Measurements from ENCODE around the gene OR5H1.
"Not testable (repeated sequence)": the region's sequence is repeated elsewhere in the genome, so short reads cannot be mapped to it uniquely, and the experiment has no call there.

The OR5H1 gene

DNA sequence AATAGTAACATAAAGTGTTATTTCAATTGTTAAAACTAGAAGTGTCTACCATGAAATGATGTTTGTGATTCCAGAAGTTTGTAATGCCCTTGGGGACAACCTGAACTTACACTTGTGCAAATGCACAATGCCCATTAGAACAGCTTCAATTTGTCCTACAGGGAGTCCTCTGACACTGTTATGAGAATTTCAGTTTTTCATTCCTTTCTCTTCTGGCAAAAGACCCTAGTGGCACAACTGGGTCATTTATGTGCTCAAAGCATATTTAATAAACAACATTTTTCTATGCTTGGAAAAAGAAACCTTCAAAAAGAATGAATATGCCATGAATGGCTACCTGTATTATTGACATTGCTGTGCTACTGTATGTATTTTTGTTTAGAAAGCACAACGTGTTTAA, at the start of gene OR5H1:
Gene OR5H1, plus strand, starts transcription at position 301 of the 400 bp plus-strand sequence. CDS start 1,977 bp downstream, outside the sequence.
- no peak for DNase-seq

DNA sequence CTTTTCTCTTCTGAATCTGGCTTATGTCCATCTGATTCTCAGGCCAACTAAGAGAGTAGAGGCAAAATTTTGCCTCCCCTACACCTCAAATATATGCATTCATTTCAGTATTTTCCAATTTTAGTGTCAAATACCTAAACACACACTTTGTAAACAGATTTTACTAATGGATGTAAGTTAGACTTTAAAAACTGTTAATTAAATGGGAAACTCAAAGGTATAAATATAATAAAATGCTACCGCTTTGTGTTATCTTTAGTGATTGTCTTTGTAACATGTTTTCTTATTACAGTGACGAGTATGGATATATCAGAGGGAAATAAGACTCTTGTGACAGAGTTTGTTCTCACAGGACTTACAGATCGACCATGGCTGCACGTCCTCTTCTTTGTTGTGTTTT, 43.6 kb upstream of the OR5H1 start, which contains the start of gene OR5AC2:
Gene OR5AC2, plus strand, starts transcription at position 301 of the 400 bp plus-strand sequence. Its CDS starts 0 bp downstream, at position 301.
- DNase-seq: no peak

DNA sequence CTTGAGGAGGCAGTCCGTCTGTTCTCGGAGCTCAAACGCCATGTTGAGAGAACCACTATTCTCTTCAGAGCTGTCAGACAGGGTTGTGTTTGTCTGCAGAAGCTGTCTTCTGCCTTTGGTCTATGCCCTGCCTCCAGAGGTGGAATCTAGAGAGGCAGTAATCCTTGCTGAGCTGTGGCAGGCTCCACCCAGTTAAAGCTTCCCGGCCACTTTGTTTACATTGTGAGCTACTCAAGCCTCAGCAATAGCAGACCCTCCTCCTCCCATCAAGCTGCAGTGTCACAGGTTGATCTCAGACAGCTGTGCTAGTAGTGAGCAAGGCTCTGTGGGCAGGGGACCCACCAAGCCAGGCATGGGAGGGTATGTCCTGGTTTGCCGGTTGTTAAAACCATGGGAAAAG, 34.6 kb upstream of the OR5H1 start:
- no peak for DNase-seq

DNA sequence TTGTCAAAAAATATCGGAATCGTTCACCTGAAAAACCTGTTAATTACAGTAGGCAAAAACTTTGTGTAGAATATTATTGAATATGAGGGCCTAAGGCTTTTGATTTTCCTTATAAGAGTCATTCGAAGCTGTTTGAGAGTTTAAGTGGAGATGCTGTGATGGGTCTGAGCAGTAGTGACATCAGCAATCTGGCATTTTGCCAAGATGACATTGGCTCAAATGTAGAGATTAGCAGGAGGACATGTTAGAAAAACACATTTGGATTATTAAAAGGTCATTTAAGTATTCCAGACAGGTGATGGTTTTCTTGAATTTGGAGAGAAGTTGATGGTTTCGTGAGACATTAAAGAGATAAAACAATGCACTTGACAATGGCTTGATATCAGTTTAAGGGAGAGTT, 30.7 kb upstream of the OR5H1 start:
- no peak for DNase-seq

DNA sequence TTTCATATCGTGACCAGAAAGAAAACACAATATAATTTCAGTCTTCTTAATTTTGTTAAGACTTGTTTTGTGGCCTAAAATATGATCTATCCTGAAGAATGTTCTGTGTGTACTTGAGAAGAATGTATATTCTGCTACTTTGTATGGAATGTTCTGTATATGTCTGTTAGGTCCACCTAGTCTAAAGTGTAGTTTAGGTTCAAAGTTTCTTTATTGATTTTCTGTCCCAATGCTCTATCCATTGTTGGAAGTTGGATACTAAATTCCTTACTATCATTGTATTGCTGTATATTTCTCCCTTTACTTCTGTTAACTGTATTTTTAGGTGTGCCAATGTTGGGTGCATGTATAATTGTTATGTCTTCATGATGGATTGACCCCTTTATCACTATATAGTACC, 22.4 kb upstream of the OR5H1 start:
- DNase-seq: no peak

DNA sequence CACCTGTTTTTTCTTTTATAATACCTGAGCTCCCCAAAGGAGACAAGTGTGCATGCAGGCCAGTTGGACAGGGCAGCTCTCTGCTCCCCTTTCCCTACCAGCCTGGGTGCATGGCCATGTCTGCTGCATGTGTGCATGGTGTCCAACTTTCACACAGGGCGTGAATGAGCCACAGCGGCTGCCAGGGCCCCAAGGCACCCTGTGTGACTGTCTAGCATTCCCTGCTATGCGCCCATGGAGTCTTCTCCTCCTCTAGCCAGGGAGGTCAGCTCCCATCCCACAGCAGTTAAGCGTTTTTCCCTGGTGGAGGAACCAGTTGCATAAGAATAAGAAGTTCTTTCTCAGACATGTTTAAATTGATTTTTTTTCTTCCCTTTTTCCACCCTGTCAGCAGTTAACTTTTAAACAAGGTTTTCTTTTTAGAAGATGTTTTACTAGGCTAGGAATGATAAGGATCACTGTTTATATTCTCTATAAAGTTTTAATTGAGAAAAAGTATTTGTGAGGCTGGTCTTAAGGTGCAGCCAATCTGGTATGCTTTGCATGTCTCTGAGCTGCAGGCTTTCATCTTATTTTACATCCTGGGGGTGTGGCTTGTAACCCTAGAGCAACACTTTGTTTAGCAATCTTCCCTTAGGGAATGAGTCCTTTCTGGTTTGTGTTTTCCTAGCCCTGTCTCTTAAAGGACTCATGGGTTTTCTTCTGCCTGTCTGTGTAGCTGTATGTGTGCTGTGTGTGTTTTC, 20.5 kb upstream of the OR5H1 start:
- no peak for DNase-seq

DNA sequence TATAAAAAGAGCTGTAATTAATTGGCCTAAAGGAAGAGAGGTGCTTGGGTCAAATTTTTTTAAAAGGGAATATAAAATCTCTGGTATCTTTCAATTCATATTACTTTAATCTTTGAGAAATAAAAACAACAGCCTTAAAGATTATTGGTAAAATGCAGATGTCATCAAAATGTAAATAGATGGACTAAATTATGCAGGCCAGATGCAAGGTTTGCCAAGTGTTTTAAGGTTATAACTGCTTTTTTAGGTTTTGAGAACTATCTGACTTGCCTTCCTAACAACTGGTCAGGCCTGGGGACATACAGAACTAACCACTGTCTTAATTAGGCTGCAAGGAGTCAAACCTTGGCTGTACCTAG, 20.0 kb upstream of the OR5H1 start:
- DNase-seq: no peak

DNA sequence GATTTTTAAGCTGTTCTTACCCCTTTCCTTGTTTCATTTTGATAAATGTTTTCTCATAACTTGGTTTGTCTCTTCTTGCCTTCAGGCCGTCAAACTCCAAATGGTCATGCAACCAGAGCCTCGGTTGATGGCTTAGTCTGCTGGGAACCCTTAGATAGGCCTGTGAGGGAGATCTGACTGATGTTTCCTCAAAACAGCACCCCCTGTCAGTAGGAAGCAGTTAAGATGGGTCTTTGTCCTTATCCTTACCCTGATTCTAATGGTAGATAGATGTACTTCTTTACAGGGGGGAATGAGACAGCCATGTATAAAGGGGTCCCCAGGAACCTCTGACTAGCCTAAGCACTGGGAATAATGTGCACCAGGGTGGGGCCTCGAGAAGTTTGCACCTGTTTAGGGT, 16.3 kb upstream of the OR5H1 start:
- no peak for DNase-seq

DNA sequence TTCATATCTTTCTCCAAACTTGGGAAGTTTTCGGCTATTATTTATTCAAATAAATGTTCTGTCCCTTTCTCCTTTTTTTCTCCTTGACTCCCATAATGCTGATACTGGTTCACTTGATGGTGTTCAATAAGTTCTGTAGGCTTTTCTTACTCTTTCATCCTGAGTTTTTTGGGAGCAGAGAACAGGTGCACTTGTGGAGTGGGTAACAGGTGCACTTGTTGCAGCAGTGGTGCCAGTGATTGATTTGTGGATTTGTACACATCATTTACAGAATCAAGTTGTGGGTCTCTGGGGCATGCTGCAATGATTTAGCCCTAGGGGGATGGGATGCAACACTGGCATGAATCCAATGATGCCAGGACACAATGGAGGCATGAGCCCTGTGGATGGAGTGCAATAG, 14.8 kb upstream of the OR5H1 start:
- no peak for DNase-seq

DNA sequence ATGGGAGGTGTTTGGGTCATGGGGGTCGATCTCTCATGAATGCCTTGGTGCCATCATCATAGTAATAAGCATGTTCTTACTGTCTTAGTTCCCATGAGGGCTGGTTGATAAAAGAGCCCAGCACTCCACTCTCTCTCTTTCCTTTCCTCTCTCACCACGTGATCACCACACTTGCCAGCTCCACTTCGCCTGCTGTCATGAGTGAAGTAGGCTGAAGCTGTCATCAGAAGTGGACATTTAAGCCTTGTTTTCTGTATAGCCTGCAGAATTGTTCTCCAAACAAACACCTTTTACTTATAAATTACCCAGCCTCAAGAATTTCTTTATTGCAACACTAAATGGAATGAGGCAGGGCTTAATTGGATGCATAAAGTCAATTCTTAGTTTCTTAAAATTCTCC, 6.1 kb downstream of the OR5H1 start:
- DNase-seq: no peak

DNA sequence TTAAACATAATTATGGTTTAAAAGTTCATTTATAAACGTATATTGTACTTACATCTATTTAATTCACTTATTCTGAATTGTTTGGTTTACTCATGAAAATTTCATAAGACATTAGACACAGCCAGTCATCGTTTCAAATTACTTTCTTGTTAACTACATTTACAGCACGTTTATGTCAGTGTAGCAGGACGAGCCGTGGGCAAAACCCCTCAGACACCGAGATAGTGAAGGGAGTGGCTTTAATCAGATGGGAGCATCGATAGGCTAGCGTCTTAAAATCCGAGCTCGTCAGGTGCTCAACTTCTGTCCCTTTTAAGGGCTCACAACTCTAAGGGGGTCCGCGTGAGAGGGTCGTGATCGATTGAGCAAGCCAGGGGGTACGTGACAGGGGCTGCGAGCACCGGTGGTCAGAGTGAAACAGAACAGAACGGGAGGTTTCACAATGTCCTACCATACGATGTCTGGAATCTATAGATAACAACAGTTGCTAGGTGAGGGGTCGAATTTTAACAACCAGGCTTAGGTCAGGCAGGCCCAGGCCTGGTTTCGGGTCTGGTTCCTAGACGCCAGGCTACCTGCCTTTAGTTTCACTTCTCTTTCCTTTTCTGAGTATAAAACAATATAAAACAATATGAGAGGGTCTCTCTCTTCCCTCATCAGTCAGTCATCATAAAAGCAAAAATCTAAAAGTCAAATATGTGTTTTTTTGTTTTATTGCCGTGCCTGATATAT, 7.5 kb downstream of the OR5H1 start:
- DNase-seq: not testable (repeated sequence)

DNA sequence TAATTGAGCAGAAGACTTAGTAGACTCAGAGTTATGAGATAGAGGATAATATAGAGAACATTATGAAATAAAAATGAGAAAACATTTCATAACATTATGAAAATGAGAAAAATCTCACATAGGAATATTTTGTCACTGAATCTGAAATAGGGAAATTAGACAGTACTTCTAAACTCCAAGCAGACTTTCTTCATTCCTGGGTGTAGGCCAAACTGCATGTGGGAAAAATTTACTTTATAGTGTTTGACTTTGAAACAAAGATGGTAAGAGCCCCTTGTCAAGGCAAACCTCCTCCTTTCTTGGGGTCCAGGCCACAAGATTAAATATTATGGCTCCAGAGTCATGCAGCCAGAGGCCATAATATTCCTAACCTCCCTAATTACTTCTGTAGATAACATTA, 10.0 kb downstream of the OR5H1 start:
- no peak for DNase-seq

DNA sequence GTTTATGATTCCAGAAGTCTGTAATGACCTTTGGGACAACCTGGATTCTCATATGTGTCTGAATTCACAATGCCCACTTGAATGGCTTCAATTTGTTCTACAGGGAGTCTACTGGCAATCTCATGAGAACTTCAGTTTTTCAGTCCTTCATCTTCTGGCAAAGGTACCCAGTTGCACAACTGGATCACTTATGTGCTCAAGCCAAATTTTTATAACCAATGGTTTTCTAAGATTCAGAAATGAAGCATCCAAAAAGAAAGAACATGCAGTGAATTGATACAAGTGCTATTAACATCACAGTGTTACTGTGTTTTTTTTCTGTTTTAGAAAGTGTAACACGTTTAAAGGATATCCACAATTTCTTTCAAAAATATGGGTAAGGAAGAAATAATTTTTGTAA, 16.7 kb downstream of the OR5H1 start, which contains the start of gene OR5H14:
Gene OR5H14, plus strand, starts transcription at position 301 of the 400 bp plus-strand sequence. CDS start 1,907 bp downstream, outside the sequence.
- no peak for DNase-seq

DNA sequence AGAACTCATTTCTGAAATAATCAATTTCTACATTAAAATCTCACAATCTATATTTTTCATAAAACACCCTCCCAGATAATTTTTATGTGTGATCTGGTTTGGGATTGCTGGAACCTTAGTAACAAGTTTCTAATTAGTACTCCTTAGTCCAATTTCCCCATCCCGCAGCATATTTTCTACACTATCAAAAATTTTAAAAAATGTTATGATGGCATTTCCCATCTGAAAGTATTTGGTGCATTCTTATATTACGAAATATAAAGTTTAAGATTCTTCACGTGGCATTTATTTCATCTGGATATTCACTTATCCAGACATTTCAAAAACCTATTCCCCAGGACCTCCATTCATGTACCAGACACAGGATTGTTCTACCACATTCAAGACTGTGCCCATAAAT, 18.2 kb downstream of the OR5H1 start:
- DNase-seq: no peak

DNA sequence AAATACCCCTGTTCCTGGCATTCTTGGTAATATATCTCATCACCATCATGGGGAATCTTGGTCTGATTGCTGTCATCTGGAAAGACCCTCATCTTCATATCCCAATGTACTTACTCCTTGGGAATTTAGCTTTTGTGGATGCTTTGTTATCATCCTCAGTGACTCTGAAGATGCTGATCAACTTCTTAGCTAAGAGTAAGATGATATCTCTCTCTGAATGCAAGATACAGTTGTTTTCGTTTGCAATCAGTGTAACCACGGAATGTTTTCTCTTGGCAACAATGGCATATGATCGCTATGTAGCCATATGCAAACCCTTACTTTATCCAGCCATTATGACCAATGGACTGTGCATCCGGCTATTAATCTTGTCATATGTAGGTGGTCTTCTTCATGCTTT, 18.9 kb downstream of the OR5H1 start:
- DNase-seq: not testable (repeated sequence)

DNA sequence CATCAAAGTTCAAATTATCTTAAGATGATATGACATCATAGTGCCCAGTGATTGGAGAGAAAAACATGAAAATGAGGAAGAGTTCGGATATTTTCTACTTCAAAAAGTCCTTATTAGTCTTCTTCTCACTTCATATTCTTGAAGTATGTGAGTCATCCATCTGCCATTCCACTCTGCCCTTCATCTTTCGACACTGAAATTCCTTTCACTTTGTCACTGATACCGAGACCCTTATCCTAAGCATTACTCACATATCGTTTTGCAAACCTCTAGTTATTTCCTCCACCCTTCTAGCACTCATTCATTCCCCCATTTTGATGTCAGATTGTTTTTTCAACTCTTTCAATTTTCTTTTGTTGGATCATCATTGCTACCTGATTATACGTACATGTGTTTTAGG, 20.7 kb downstream of the OR5H1 start:
- DNase-seq: no peak

DNA sequence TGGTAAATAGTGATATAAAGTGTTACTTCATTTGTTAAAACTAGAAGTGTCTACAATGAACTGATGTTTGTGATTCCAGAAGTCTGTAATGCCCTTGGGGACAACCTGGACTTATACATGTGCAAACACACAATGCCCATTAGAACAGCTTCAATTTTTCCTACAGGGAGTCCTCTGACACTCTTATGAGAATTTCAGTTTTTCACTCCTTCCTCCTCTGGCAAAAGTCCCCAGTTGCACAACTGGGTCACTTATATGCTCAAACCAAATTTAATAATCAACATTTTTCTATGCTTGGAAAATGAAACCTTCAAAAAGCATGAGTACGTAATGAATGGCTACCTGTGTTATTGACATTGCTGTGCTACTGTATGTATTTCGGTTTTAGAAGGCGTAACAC, 35.9 kb downstream of the OR5H1 start, which contains the start of gene OR5H15:
Gene OR5H15, plus strand, starts transcription at position 301 of the 400 bp plus-strand sequence. CDS start 2,004 bp downstream, outside the sequence.
- DNase-seq: no peak

DNA sequence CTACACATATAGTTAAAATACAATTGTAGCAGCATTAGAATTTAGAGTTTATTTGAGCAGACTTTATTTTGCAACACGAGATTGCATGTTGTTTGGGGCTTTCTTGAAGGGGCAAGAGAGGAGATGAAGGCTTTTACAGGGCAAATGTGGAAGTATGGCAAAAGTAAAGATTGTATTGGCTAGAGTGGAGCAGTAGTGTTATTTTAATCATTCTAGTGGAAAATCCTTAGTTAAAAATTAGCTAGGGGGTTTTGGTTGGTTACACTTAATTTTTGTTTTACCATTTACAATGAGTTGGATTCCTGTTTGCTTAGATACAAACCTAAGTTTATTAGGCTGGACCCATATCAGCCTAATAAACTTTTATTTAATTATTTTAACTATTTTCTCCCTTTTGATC, 40.5 kb downstream of the OR5H1 start:
- no peak for DNase-seq

DNA sequence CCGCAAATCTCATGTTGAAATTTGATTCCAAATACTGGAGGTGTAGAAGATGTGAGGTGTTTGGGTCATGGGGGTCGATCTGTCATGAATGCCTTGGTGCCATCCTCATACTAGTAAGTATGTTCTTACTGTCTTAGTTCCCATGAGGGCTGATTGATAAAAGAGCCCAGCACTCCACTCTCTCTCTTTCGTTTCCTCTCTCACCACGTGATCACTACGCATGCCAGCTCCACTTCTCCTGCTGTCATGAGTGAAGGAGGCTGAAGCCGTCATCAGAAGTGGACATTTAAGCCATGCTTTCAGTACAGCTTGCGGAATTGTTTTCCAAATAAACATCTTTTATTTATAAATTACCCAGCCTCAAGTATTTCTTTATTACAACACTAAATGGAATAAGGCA, 42.1 kb downstream of the OR5H1 start:
- DNase-seq: no peak

DNA sequence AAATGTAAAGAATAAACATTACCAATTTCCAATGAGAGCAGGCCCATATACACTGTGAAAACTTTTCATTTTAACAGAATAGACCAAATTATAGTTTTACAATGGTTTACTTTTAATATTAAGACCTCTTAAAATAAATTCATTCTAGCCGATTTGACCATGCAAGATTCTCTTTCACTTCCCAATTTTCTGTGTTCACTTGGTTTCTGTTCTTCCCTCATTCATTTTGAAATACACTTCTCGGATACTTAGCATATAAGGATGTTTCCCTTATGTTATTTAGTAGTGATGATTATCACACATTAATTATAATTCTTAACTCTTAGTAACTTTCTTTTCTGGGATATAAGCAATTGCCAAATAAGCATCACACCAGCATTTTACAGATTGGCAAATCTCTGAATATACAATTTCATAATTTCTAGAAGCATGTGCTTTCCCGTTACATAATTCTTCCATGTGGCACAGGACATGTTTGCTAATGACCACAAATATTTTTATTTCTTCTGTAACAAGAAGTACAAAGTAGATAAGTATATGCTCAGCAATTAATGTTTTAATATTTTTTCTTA, 49.9 kb downstream of the OR5H1 start:
- DNase-seq: no peak

DNA sequence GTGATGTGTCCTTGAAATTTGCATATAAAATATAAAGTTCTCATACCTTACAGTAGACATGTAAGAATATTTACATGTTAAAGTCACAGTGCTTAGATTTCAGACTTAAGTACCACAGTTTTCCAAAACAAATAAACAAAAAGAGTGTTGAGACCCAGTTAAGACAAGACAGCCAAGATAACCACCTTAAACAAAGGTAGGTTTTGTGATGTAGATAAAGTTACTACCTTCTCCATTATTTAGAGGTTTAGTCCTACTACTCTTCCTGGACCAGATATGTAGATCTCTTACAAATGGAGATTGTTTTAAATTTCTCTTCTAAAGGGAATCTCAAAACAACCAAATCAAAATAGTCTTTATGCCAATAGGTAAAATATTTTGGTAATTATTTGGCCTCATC, 51.7 kb downstream of the OR5H1 start:
- DNase-seq: no peak

DNA sequence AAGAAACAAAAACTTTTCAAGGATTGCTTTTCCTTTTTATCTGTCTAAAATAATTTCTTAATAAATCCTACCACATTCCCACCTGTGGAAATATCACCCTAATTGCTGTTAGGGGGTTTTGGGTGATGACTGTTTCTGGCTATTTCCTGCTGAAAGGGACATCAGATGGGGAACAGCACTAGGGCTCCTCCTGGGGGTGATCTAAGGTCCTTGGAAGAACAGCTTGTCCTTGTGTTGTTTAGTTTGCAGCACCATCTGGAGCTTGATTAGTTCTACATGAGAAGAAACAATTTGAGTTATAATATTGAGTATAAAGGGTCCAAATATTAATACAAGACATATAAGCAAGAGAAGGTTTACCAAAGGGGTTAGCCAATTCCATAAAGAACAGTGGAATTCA, 54.7 kb downstream of the OR5H1 start:
- DNase-seq: no peak
